ENCODE data around the gene CTBP1.
"Not testable (repeated sequence)": the region's sequence is repeated elsewhere in the genome, so short reads cannot be mapped to it uniquely, and the experiment has no call there.

Gene CTBP1

DNA sequence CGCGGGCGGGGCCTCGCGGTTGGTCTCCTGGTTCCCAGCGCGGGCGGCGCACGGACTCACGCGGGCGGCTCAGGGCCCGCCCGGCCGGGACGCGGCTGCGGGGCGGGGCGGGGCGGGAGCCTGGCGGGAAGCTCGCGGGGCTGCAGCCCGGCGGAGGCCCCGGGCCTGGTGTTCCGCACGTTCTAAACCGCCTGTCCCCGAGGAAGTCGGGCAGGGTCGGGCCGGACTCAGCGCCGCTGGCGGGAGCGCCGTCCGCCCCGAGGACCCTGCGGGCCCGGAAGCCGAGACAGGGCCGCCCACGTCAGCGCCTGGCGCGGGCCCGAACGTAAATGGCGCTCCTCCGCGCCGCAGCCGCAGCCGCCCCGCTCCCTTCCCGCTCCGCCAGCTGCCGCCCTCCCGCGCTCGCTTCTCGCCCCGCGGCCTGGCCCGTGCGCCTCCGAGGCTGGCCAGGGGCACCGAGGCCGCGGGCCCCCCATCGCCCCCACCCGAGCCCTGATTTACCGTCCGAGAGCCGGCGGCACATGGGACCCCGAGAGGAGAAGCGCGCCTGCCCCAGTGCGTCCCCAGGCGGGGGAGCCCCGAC lies 309 bp upstream of the CTBP1 start:
- no peak for DNase-seq

GRCh38 chr4:1247864-1248244 lies 1.1 kb downstream of the CTBP1 start:
- DNase-seq = no peak

DNA sequence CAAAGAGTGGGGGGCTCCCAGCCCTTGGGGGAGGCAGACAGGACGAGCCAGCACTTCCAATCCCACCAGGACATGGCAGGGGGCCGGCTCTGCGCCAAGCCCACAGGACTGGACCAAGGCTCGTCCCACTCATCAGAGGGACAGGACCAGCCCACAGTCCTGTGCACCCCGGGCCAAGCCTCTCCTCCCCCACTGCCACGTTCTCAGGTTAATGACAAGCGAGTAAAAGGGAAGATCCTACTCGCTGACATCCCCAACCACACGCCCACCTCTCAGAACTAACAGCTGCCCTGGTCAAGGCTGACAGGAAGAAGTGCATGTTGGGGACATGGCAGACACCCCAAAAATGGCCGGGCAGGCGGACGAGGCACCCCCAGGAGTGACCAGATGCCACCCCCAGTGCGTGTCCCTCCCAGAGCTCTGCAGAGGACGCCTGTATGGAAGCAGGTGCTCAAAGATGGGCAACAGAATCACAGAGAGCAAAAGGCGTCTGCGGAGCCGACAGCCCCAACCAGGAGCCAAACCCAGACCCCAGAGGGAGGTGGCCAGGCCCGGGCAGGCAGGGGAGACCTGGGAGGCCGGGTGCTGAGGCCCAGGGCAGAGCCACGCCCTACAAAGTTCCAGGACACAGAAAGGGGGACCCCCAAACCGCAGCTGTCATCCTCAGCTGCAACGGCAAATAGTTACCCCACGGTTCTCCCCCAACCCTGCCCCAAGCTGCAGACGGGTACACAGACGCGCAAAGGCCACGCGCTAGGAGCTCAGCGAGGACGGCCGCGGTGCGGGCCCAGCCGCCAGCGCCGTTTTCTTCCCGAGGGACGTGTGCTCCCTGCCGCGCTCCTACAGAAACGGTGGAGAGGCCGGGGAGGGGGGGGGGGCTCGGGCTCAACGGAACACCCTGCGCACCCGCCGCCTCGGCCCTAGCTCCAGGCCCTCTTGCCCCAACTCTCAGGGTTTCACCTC lies 1.7 kb downstream of the CTBP1 start:
- DNase-seq = no peak

GRCh38 chr4:1246111-1246881 lies 2.6 kb downstream of the CTBP1 start:
- DNase-seq = no peak

DNA sequence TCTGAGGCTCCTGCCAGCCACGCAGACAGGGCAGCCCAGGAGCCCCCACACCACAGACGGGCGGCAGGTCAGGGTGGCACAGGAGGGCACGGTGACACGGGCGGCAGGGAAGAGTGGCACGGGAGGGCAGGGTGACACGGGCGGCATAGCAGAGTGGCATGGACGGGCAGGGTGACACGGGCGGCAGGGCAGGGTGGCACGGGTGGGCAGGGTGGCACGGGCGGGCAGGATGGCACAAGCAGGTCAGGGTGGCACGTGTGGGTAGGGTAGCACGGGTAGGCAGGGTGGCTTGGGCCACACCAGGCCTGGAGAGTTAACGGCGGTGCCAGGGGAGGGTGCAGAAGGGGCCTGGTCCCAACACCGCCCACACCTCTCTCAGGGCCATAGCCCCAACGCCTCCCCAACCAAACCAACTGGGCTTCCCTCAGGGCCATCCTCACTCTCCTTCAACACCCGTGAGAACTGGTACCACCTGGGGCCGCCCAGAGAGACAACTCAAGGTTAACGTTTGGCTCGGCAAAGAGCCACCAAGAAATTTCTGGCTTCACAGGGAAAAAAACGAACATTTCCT lies 3.4 kb downstream of the CTBP1 start:
- no peak for DNase-seq

GRCh38 chr4:1244978-1245471 lies 3.9 kb downstream of the CTBP1 start:
- no peak for DNase-seq

GRCh38 chr4:1244081-1244977 lies 4.6 kb downstream of the CTBP1 start:
- no peak for DNase-seq

DNA sequence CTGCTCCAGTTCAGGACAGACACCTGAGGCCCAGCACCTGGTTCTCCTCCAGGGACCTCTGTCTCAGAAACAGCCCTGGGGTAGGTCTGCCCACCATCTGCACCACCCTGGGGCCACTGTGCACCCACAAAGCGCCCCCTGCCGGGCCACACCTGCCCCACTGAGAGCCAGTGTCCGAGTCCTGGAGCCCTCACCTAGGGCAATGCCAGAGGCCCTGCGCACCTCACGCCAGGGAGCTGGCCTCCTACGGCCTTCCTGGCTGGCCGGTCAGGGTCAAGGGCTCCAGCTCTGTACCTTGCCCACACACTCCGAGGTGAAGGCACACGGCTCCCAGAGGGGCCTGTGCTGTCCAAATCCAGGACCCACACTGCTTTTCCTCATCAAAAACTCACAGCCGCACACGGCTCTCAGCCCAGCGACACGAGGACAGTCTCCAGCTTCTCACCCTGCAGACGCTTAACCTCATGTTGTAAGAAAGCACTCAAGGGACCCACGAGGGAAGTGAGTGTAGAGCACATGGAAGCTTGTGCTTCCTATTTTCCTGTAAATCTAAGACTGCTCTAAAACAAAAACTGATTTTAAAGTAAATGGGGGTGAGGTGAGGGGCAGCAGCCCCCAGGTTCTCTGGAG lies 5.4 kb downstream of the CTBP1 start:
- DNase-seq = no peak

- DNase-seq = no peak
Measured at GRCh38 chr4:1242506-1243450, 6.2 kb downstream of the CTBP1 start.

DNA sequence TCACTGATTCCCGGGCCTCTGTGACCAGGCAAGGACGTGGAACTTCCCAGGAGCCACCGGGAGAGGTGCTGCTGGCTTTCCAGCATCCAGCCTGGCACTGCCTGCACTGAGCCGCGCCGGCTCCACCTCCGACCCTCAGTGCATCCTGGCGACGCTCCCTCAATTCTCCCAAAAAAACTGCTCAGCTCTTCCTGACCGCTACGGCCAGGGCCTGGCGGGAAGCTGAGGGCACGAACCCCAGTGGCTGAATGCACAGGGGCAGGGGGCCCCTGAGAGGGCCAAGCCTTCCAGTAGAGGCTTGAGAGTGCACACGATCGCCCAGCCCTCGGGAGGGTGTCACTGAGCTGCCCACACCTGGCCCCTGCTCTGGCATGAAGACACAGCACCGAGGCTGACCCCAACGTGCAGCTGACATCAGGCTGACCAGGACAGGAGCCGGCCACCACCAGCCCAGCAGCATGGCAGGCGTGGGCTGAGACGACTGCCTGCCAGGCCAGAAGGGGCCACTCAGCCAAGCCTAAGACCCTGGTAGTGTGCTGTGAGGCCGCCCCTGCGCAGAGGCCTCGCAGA lies 6.9 kb downstream of the CTBP1 start:
- no peak for DNase-seq

DNA sequence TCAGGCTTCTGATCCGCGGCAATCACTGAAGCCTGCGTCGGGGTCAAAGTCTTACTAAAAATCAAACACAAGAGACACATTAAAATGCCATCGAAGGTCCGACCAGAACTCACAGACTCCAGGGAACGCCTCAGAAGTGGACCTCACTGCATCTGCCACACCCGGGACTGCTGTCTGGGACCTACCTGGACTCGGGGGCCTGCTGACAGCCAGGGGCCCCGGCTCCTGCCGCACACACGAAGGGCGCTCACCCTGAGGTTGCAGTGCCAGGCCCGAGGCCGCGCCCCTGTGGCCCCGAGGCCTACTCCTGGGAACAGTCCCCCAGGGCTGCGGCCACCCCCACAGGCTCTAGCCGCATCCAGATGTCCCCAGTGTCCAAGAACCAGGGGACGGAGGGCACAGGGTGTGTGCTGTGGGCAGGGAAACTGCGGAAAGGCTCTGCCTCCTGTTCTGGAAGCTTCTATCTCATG lies 7.4 kb downstream of the CTBP1 start:
- no peak for DNase-seq

- DNase-seq = no peak
Measured at GRCh38 chr4:1240721-1241465, 8.0 kb downstream of the CTBP1 start.

GRCh38 chr4:1239950-1240307 lies 9.0 kb downstream of the CTBP1 start:
- DNase-seq = no peak

DNA sequence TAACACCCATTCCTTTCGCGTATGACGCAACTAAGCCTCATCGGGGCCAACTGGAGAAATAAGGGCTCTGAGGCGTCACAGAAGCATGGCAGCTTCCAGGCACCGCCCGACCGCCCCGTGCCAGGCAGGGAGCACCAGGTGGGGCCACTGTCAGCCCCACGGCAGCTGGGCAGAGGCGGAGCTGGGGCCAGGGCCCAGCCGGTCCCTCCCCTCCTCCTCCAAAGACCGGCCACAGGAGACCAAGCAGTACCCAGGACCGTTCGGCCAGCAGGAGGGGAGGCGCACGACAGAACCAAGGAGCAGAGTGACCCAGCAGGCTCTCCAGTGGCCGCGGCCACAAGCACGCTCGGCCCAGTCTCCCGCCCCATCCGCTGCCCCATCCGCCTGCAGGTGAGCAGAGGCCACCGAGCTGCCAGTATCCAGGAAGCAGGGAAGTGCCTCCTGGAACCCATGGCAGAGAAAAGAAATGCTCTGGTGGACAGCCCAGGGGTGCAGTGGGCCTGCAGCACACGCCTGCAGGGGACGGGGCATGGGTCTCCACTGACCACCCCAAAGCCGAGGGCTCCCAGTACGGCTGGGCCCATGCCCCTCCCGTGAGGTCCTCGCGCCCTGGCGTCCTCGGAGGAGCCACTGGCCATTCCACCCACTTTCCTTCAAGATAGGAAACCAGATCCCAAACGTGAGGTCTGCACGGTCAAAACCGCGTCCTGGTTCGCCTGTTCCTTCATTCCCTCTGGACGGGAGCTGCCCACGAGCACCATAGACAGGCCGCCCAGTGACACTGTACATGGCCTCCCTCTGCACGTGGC lies 9.6 kb downstream of the CTBP1 start:
- DNase-seq = no peak

DNA sequence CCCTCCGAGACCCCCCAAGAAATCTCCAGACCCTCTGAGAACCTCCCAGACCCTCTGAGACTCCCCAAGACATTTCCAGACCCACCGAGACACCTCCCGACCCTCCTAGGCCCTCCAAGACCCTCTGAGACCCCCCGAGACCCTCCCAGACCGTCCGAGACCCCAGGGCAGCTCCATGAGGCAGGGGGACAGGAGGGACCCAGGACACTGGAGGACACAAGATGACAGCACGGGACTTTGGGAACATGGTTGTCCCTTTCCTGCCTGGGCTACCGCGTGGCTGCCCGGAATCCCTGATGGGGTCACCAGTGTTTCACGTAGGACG lies 10.3 kb downstream of the CTBP1 start:
- no peak for DNase-seq

DNA sequence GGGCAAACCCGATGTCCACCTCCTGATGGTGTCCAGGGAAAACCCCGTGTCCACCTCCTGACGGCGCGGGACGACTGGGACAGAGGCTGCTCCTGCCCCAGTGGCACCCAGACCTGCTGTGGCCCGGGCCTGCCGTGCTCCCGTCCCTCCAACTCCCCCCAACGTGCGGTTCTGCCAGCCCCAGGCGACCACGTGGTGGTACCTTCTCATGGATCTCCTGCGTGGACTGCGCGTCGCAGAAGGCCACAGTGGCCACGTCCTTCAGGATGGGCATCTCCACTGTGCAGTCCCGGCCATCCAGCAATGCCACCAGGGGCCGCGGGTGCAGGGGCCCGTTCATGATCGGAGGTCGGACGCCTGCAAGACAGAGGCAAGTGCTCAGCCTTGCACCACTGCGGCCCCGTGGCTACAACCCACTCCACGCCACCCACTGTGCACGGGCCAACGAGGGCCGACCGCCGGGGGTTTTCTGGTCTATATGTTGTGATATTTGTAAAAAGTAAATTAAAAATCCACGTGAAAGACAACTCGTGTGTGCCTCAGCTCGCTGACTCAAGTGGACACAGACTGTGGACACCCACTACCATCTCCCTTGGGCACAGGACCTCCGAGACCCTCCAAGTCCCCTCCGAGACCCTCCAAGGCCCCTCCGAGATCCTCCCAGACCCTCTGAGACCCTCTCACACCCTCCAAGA lies 10.8 kb downstream of the CTBP1 start:
- DNase-seq = no peak

DNA sequence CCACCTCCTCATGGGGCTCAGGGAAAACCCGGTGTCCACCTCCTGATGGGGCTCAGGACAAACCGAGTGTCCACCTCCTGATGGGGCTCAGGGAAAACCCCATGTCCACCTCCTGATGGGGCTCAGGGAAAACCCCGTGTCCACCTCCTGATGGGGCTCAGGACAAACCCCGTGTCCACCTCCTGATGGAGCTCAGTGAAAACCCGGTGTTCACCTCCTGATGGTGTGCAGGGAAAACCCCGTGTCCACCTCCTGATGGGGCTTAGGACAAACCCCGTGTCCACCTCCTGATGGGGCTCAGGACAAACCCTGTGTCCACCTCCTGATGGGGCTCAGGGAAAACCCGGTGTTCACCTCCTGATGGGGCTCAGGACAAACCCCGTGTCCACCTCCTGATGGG lies 11.7 kb downstream of the CTBP1 start:
- not testable (repeated sequence) for DNase-seq

DNA sequence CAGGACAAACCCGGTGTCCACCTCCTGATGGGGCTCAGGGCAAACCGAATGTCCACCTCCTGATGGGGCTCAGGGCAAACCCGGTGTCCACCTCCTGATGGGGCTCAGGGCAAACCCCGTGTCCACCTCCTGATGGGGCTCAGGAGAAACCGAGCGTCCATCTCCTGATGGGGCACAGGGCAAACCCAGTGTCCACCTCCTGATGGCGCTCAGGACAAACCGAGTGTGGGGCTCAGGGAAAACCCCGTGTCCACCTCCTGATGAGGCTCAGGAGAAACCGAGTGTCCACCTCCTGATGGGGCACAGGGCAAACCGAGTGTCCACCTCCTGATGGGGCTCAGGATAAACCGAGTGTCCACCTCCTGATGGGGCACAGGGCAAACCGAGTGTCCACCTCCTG lies 12.1 kb downstream of the CTBP1 start:
- not testable (repeated sequence) for DNase-seq

All from NCI-H524 treated with DMSO at 0.1 percent for 48 hours (cell line).